HUDEP-2 (cell line): ENCODE results near the gene SLBP.
"Not testable (repeated sequence)": the region's sequence is repeated elsewhere in the genome, so short reads cannot be mapped to it uniquely, and the experiment has no call there.

Experiments used
- DNase-seq, 76 experiments: peaks; one replicate each; lab custom pipeline; 2025; ENCODE audit not compliant: unreplicated experiment in 76 of 76; lab: John Stamatoyannopoulos, UW

SLBP gene

DNA sequence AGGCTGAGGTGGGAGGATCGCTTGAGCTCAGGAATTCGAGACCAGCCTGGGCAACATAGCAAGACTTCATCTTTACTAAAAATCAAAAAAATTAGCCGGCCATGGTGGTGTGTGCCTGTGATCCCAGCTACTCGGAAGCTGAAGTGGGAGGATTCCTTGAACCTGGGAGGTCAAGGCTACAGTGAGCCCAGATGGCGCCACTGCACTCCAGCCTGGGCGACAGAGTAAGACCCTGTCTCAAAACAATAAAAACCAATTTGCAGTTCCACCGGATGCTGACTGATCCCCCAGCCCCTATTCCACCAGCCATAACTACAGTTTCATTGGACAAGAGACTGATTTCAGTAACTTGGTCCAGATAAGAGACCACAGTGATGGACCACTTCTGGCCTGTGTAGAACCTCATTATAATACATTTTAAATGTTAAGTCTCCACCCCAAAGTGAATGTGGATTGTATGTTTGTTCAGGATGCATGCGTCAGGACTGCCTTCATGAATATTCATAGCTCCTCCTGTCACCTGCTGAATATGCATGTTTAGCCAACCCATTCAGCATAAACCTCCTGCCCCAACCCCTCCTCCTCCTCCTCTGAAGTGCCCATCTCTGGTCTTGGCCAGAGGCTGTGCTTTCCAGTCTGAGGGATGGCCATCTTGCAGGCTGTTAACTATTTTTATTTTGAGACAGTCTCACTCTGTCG lies 2.3 kb upstream of the SLBP start:
- DNase-seq, result no peak

DNA sequence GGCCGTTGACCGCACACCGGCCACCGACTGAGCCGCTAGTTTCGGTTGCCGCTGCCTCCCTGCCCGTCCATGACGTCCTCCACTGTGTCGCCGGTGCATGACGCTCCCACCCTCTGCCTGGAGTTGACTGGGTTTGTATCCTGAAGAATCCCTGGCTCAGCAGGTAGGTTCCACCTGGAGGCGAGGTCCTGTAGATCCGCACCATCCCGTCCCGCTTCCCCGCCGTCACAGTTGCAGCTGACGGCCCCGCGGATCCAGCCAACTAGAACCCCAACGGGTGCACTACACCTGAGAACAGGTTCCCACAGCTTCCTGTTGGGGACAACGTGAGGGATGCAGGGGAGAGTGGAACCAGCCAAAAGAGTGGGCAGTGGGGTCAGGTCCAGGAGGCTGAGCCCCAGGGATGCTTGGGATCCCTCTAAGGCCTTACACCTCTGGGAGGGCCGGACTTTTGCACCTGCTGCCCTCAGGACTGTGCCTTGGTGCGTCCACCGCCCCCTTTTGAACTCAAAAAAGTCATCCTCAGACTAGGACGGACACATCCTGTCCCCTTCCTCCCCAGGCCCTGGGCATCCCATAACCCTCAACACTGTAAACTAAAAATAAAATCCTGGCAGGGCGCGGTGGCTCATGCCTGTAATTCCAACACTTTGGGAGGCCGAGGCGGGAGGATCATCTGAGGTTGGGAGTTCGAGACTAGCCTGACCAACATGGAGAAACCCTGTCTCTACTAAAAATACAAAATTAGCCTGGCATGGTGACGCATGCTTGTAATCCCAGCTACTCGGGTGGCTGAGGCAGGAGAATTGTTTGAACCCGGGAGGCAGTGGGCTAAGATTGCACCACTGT lies 1.1 kb upstream of the SLBP start:
- DNase-seq, result peak in 5 of 76 experiments; percentile 46 to 59 (median 52)

DNA sequence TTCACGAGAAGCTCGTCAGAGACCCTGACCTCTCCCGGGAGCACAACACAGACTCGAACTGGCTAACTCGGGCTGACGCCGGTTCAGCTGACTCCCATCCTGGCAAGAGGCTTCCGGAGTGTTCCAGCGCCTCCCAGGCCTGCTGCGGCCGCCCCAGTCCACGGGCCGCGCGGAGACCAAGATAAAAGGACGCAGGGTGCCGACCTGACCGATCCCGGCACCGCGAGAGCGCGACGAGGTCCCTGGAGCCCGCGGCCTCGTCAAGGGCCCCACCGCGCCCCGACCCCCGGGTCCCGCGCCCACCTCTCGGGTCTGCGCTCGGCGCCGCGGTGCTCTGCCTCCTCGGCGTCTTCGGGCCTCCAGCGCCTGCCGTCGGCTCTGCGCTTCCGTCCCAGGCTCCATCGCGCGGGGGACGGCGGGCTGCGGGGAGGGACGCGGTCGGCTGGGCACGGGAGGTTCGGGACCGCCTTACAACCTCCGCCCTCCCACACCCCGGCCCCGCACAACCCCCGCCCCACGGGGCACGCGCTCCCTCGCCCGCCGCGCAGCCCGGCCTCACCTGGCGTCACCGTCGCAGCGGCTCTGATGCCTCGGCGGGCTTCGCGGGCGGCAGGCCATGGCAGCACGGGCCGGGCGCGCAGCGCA lies 426 bp downstream of the SLBP start:
- peak in 22 of 76 experiments; percentile 19 to 71 (median 56) for DNase-seq

DNA sequence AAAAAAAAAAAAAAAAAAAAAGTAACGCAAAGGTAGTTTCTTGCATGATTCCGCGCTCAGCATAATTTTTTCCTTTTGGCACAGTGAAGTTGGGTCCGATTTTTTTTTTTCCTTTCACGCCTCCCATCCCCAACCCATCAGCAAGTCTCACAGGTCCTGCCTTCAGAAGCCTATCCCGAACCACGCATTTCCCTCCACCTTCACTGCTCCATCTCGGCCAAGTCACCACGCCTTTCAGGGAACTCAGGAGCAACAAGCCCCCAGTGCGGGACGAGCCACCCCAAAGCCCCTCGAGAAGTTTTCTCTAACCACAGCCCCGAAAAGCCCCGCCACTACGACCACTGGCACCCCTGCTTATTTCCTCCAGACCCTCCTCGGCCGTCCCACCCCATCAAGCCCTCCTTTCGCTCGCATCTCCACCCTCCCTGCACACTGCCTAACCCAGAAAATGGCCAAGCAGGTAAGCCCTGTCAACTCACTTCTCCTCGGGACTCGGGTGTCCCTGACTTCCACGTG lies 1.0 kb downstream of the SLBP start:
- DNase-seq, result no peak

DNA sequence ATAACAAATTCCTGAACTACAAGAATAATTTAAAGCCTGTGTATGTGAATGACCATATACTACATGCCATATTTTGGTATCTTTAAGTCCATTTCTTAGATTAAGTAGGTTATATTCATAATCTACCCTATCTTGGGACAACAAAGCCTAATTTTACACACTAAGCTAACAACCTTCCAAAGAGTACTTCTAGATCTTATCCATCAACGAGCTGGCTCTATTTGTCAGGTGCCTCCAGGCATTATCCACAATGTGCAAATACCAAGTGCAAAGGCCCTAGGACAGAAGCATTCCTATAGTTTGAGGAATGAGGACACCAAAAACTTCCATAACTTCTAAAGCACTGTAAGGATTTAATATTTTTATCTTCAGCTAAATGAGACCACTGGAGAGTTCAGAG lies 3.5 kb downstream of the SLBP start:
- no peak for DNase-seq

DNA sequence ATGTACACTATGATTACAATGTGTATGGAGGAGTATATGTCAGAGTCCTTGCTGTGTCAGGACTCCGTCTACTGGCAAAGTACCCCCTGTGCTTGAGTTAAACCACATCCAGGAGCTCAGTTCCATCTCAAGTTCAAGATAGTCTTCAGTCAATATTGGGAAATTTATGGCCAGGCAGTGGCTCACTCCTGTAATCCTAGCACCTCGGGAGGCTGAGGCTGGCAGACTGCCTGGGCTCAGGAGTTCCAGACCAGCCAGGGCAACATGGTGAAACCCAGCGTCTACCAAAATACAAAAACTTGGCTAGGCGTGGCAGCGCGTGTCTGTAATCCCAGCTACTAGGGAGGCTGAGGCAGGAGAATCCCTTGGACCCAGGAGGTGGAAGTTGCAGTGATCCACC lies 5.8 kb downstream of the SLBP start:
- no peak for DNase-seq

DNA sequence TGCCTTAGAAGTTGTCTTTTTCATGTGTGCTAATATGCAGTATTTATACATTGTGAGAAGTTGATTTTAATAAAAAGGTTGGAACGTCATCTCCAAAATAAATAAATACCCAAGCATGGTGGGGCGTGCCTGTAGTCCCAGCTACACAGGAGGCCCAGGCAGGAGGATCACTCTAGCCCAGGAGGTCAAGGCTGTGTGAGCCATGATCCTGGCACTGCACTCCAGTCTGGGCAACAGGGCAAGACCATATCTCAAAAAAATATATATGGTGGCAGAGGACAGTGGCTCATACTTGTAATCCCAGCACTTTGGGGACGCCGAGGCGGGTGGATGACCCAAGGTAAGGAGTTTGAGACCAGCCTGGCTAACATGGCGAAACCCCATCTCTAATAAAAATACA lies 6.4 kb downstream of the SLBP start:
- DNase-seq, result no peak

DNA sequence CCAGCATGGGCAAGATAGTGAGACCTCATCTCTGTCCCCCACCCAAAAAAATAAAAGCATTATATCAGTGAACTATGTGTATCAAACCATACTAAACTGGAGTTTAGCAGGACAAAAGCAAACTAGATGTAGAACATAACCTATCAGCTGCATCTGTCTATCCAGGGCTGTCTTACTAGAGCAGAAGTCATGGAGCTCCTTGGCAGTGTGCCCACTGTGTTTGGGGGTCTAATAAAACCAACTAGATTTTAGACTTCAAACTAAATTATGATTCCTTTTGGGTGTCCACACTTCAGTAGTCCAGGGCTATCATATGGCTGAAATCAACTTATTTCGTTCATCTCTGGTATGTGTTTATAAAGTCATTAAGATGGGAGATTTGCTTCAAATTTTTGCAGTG lies 8.3 kb downstream of the SLBP start:
- DNase-seq, result no peak

DNA sequence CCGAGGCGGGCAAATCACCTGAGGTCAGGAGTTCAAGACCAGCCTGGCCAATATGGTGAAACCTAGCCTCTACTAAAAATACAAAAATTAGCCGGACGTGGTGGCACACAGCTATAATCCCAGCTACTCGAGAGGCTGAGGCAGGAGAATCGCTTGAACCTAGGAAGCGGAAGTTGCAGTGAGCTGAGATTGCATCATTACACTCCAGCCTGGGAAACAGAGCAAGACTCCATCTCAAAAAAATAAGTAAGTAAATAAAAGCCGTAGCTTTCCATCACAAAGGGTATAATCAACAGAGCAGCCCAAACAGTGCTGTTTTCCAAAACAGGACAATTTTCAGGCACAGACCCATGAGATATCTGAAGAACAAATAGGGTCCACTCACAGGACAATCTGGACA lies 10.4 kb downstream of the SLBP start:
- DNase-seq, result not testable (repeated sequence)

DNA sequence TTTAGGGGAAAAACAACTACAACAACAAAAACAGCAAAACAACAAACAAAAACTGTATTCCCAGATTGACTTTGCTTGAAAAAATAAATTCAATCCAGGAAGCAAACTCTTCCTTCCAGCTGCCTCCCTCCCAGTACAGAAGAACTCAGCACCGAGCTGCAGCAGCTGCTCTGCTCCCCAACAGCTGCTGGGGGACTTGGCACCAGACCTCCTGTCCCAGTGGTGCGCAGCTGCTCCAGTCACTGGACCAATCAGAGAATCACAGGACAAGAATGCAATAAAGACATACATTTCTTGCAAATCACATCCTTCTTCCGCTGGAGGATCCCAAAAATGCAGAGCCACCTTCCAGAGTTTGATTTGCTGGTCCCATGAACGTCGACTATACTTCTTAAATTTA lies 16.2 kb downstream of the SLBP start:
- no peak for DNase-seq

DNA sequence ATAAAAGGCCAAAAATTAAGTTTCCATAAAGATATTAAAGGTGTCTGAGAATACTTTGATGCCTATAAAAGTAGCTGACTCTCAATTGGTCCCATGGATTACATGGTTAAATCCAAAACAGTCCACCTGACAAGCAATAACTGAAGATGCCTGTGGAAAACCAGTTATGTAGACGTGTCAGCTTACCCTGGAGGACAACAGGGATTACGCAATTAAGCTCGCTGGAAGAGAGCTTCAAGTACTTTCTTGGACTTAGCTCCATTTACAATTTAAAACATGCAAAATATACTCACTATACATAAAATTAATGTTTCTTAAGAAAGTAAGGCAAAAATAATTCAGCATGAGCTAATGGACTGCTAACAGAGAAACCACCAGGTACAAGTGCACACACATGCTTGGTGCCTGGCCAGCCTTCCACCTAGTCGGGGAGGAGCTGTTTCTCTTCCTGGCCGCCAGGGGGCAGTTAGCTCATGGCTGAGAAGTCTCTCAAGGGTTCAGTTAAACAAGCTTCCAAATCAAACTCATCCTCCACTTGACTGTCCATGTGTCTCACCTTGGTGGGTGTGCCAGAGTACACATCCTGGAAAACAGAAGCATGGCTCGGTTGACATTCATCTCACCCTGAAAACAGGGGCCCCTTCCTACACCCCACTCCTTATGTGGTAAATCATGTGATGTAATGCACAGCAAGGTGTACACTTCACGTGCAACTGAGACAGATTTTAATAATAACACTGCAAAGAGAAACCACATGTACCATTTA lies 18.8 kb downstream of the SLBP start:
- peak in 69 of 76 experiments; percentile 6 to 82 (median 50) for DNase-seq

DNA sequence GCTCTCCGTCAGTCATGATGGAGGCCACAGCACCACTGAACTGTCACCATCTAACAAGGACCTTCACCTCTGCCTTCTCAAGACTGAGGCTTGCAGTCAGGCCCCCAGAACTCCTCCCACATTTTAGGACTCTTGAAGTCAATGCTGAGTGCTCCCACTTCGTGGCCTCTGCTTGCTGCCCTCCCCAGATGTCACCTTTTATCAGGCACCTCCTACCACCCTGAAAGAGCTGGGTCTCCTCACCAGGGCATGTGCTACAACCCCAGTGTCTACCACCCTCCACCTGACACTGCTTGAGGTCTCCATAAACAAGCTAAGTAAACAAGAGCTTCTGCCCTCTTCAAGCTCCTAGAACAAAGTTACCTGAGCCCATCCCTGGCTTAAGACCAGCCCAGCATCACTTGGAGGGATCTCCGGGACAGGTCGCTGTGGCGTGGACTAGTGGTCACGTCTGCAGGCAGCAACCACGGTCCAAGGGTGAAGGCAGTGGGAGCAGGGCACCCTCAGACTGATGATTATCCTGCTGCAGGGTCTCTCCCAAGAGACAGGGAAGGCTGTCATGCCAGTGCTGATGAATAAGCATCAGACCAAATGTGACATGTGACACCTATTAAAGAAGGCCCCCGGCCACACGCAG lies 20.3 kb downstream of the SLBP start:
- no peak for DNase-seq

DNA sequence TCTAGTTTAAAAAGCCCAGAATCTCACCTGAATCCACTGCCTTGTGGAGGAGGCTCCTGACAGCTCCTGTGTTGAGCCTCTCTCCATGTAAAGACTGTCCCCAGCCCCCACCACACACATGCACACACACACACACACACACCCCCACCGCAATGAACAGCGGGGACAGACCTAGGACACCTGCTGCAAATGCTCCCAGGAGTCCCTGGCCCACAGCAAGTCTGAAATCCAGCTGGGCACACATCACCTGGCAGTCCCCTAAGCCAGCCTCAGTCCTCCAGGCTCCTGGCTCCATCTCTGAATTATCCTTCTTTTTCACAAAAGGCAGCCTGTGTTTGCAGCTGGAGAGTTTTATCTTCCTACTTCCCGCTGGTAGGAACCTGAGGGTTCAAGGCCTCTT lies 21.4 kb downstream of the SLBP start:
- DNase-seq, result no peak

DNA sequence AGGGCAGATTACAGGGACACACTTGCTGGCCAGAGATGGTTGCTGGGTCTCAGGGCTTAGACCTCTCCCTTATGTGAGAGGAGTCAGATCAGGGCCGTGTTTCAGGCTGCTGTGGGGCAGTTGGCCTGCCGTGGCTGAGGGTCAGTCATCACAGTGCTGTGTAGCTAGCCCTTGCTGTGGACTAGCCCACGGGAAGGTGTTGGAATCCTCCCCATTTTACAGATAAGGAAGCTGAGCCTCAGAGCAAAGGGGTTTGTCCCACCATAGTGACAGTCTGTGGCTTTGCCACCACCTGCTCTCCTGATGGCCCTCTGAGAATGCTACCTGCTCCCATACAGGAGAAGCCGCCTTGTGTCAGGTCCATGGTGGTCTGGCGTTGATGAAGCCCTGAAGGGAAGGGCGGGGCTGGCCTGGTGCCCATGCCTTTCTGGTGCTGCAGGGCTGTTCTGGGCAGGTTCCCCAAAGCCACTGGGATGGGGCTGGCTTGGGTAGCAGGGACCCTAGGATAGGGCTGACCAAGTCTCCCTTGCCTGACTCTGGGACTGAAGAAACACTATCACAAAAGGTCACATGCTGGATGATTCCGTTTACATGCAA lies 25.6 kb downstream of the SLBP start:
- DNase-seq, result peak in 2 of 76 experiments; percentile 6 to 8

DNA sequence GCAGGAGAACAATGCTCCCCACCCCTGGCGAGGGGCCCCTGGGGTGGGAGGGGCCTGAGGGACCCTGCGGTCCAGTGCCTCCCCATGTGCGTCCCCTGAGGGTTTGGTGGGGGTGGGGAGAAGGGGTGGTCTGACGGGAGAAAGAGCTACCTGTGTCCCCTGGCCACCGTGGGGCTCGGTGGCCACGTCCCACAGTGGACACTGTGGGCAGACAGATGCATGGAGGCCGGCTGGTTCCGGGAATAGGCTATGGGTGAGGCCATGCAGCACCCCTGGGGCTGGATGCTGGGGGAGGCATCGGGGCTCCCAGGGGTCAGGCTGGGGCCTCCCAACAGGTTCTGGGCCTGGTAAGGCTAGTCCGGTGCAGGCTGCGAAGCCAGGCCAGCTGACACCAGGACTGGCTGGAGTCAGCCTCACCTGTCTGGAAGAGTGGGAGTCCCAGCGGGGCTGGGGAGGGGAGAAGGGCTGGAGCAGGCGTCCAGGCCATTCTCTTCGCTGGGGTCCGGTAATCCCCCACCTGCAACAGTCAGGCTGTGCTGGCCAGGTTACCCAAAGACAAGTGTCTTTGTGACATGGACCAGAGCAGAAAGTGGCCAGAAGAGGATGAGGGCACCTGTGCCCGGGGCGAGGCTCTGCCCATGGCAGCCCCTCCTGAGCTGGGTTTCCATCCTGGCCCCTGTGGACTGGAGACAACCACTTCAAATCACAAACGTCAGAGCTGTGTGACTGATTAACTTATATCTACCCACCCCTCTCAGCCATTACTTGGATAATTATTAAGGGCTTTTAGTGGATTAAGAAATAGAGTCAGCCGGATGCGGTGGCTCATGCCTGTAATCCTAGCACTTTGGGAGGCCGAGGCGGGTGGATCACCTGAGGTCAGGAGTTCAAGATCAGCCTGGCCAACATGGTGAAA lies 26.6 kb downstream of the SLBP start:
- no peak for DNase-seq

DNA sequence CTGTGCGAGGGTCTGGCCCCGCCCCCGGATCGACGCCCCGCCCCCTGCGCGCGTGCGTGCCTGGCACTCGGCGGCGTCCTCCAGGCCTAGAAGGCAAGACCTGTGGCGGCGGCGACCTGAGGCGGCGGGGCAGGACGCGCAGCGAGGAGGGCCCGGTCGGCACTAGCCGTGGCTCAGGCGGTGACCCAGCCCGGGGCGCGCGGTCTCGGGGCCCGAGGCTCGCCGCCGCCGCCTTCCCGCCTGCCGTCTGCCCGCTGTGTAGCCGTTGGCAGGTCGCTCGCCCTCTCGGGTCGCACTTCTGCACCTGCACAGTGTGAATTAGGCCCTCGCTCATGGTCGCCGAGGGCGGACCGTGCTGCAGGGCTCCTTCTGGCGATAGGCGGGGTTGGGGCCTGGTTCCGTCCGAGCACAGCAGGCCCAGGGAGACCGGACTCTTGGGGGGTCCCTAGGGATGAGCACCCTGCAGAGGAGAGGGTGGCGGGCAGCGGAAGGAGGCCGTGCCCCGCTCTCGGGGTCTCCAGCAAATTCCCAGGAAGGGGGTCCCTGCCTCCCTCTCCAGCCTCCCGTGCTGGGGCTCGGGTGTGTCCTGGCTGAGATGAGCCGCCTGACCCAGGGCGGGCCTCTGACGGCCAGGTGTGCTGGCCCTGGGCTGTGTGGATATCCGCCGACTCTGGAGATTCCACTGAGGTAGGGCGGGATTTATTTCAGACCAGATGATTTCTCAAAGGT lies 27.4 kb downstream of the SLBP start:
- DNase-seq, result peak in 3 of 76 experiments; percentile 38 to 87 (median 69)

DNA sequence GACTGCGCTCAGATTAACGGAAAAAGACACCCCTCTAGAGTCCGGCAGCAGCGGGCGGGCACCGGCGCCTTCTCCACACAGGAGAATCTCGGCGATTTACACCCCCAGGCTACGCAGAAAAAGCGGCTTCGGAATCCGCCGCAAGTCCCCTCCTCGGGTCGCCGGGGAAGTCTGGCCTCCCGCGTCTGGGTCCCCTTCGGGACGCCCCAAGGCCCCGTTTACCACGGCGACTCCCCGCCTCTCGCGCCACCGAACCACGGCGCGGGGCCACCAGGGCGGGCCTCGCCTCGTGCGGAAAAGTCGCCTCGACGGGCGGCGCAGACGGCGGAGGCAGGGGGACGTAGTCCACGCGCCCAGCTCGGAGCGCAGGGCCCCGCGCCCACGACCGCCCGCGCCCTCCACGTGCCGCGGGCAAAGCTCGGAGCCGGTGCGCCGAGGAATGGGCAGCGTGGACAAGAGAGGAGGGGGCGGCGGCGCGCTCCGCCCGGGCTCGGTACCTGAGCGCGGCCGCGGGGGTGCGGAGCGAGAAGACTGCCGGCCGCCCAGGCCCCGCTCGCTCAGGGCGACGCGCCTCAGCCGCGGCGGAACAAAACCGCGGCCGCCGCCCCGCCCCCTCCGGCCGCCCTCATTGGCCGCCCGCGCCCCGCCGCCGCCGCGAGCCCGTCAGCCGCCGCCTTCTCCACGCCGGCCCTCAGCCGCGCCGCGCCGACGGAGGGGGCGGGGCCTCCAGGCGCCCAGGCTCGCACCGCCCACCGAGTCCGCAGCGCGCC lies 28.2 kb downstream of the SLBP start, which contains the start of gene FAM53A:
FAM53A (minus strand) TSS at position 578 of the 770 bp plus-strand sequence. CDS start 15,572 bp downstream, outside the sequence.
- peak in 70 of 76 experiments; percentile 17 to 95 (median 85) for DNase-seq
